ENCODE data around the gene CYP3A4.

GRCh38 chr7:99820408-99821027, 36.5 kb upstream of the CYP3A4 start:
- TF ChIP-seq, protein P1, sequence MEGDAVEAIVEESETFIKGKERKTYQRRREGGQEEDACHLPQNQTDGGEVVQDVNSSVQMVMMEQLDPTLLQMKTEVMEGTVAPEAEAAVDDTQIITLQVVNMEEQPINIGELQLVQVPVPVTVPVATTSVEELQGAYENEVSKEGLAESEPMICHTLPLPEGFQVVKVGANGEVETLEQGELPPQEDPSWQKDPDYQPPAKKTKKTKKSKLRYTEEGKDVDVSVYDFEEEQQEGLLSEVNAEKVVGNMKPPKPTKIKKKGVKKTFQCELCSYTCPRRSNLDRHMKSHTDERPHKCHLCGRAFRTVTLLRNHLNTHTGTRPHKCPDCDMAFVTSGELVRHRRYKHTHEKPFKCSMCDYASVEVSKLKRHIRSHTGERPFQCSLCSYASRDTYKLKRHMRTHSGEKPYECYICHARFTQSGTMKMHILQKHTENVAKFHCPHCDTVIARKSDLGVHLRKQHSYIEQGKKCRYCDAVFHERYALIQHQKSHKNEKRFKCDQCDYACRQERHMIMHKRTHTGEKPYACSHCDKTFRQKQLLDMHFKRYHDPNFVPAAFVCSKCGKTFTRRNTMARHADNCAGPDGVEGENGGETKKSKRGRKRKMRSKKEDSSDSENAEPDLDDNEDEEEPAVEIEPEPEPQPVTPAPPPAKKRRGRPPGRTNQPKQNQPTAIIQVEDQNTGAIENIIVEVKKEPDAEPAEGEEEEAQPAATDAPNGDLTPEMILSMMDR (IDR thresholded peaks at IDR 0.05), result no peak
- TF ChIP-seq POLR2AphosphoS5 (IDR thresholded peaks at IDR 0.05), result no peak
- no peak for TF ChIP-seq POLR2A (IDR thresholded peaks at IDR 0.05)

All from transverse colon (tissue), 4 donors.